Trophoblast cell (in vitro differentiated cells and primary cell): Measurements from ENCODE around the gene ATG14.
A peak's percentile ranks its signal among the peaks of the same experiment; 100 is the strongest.
"Not testable (repeated sequence)": the region's sequence is repeated elsewhere in the genome, so short reads cannot be mapped to it uniquely, and the experiment has no call there.

Experiments
- DNase-seq, 2 donors: peaks; one replicate each; pipeline ENCODE4 v3.0.0-alpha.2; 2016
- H2AFZ ChIP-seq: 2 replicates; pipeline ENCODE4 v1.6.1; 2013; ENCODE audit warnings: low read length, moderate library complexity, mild to moderate bottlenecking; ENCODE audit not compliant: insufficient read depth, poor library complexity
- H2AK5ac ChIP-seq: 2 replicates; pipeline ENCODE4 v1.6.1; 2013; ENCODE audit warnings: mild to moderate bottlenecking, low read length
- H2BK120ac ChIP-seq: 2 replicates; pipeline ENCODE4 v1.6.1; 2013; ENCODE audit warnings: low read length, mild to moderate bottlenecking, moderate library complexity; ENCODE audit not compliant: insufficient read depth, poor library complexity
- H2BK12ac ChIP-seq: 2 replicates; pipeline ENCODE4 v1.6.1; 2013; ENCODE audit warnings: mild to moderate bottlenecking, low read length, moderate library complexity
- H2BK5ac ChIP-seq: 2 replicates; pipeline ENCODE4 v1.6.1; 2013; ENCODE audit warnings: low read length, low read depth, moderate library complexity, mild to moderate bottlenecking; ENCODE audit not compliant: poor library complexity
- H3K14ac ChIP-seq: 2 replicates; pipeline ENCODE4 v1.6.1; 2013; ENCODE audit warnings: mild to moderate bottlenecking, low read length
- H3K18ac ChIP-seq: 2 replicates; pipeline ENCODE4 v1.6.1; 2013; ENCODE audit warnings: mild to moderate bottlenecking, low read length
- H3K23ac ChIP-seq: 2 replicates; pipeline ENCODE4 v1.6.1; 2013; ENCODE audit warnings: low read length
- H3K27ac ChIP-seq: 2 replicates; pipeline ENCODE4 v1.5.1; 2013; ENCODE audit warnings: low read depth, mild to moderate bottlenecking, inconsistent platforms, low read length, moderate library complexity
- H3K27me3 ChIP-seq: 2 replicates; pipeline ENCODE4 v1.6.1; 2013; ENCODE audit warnings: inconsistent platforms, mild to moderate bottlenecking, low read length, moderate library complexity; ENCODE audit not compliant: insufficient read depth
- H3K36me3 ChIP-seq, 2 experiments: 1 replicate in 1 of 2; 2 replicates in 1 of 2; pipeline ENCODE4 v1.6.1; 2013; ENCODE audit warnings: low read length in 2 of 2, mild to moderate bottlenecking in 2 of 2, moderate library complexity in 1 of 2; ENCODE audit not compliant: insufficient read depth in 2 of 2, control insufficient read depth in 1 of 2
- H3K4ac ChIP-seq: 2 replicates; pipeline ENCODE4 v1.6.1; 2013; ENCODE audit warnings: low read depth, mild to moderate bottlenecking, low read length, moderate library complexity
- H3K4me1 ChIP-seq, 2 experiments: 1 replicate in 1 of 2; 2 replicates in 1 of 2; pipeline ENCODE4 v1.6.1; 2013; ENCODE audit warnings: low read length in 2 of 2, mild to moderate bottlenecking in 2 of 2, moderate library complexity in 1 of 2; ENCODE audit not compliant: insufficient read depth in 2 of 2, control insufficient read depth in 1 of 2
- H3K4me2 ChIP-seq: 2 replicates; pipeline ENCODE4 v1.6.1; 2013; ENCODE audit warnings: inconsistent platforms, mild to moderate bottlenecking, low read length, moderate library complexity
- H3K4me3 ChIP-seq: 2 replicates; pipeline ENCODE4 v1.5.1; 2013; ENCODE audit warnings: mild to moderate bottlenecking, low read depth, low read length, inconsistent platforms
- H3K79me1 ChIP-seq: one replicate; pipeline ENCODE4 v1.6.1; 2013; ENCODE audit warnings: low read length
- H3K79me2 ChIP-seq: 2 replicates; pipeline ENCODE4 v1.6.1; 2013; ENCODE audit warnings: low read length, mild to moderate bottlenecking; ENCODE audit not compliant: control insufficient read depth, insufficient read depth, poor library complexity
- H3K9ac ChIP-seq: 2 replicates; pipeline ENCODE4 v1.6.1; 2013; ENCODE audit warnings: mild to moderate bottlenecking, low read length
- H3K9me3 ChIP-seq: 2 replicates; pipeline ENCODE4 v1.6.1; 2013; ENCODE audit warnings: low read depth, mild to moderate bottlenecking, control low read depth, inconsistent platforms, low read length; ENCODE audit not compliant: insufficient read depth
- H4K12ac ChIP-seq: 2 replicates; pipeline ENCODE4 v1.6.1; 2013; ENCODE audit warnings: low read depth, mild to moderate bottlenecking, low read length, moderate library complexity
- H4K8ac ChIP-seq: 2 replicates; pipeline ENCODE4 v1.6.1; 2013; ENCODE audit warnings: low read depth, mild to moderate bottlenecking, low read length, moderate library complexity
- H4K91ac ChIP-seq: one replicate; pipeline ENCODE4 v1.6.1; 2013; ENCODE audit warnings: low read depth, mild to moderate bottlenecking, low read length, moderate library complexity
- WGBS: extraction: QIAGEN DNeasy Blood & Tissue Kit; methylation state at CpG from one replicate; pipeline ENCODE4 v1.1.7; 2013; ENCODE audit warnings: missing lambda C conversion rate; ENCODE audit not compliant: insufficient read length, insufficient coverage; ENCODE audit errors: extremely low coverage; 5-methylcytosine and 5-hydroxymethylcytosine counted together

ATG14 gene

DNA sequence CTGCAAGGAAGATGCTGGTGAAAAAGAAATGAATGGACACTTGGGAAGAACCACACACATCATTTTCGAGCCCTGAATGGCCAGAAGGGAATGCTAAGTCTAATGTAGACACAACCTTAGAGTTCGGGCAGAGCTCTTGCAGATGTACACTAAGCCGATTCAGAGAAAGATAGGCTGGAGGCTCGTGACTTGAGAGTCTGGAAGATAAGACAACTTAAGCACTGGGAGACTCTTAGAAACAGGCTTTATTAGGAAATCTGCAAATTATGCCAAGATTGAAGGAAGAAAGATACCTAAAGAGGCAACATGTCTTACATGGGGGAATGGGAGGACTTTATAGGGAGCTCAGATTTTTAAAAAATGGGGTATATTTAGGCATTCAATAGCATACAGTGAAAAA is 15.3 kb upstream of the ATG14 start:
- no CpG with 5 or more reads among the region's 4 CpGs for WGBS

DNA sequence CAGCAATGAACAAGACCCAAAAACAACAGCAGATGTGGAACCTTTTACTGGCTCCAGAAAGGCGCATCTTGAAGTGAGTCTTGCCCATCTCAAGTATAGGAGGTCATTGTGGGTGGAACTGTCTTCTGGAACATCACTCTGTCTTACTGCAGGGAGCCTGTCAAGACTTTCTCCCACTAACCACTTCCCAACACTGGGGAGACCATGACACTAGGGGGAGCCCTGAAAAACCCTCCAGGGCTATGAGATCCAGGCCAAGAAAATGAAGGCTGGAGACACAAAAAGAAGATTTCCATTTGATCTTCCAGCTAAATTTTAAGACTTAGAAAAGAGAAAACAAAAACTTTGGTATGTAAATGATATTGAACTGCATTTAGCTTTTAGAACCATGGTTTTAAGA is 13.5 kb upstream of the ATG14 start:
- WGBS: no CpG with 5 or more reads among the region's 1 CpG
- Histone ChIP-seq H3K9me3 (no peaks in the 10 kb centered on the region), H2BK120ac (no peak overlapping the region), H3K4me1 (peaks cover 0 to 4% of the 10 kb centered on the region in 2 experiments), H2BK5ac (no peak overlapping the region), H3K36me3 (no peaks in the 10 kb centered on the region), H3K27me3 (no peaks in the 10 kb centered on the region), H4K8ac (no peak overlapping the region), H4K91ac (no peak overlapping the region), H3K9ac (no peak overlapping the region), H3K14ac (no peak overlapping the region), H3K79me2 (no peaks in the 10 kb centered on the region), H2BK12ac (no peak overlapping the region), H4K12ac (no peak overlapping the region), H3K18ac (no peak overlapping the region), H2AK5ac (no peak overlapping the region), H3K79me1 (no peaks in the 10 kb centered on the region), H3K4me3 (no peak overlapping the region), H3K27ac (no peak overlapping the region), H3K23ac (no peak overlapping the region), H3K4me2 (no peak overlapping the region), H2AFZ (no peak overlapping the region), H3K4ac (no peak overlapping the region)
- DNase-seq: no peak

More for the DNA sequence above, 15.3 kb upstream of the ATG14 start:
- no peak overlapping the region for H2AFZ ChIP-seq
- no peak overlapping the region for H2BK12ac ChIP-seq
- no peak overlapping the region for H3K9ac ChIP-seq
- H3K79me2 ChIP-seq: no peaks in the 10 kb centered on the region
- no peaks in the 10 kb centered on the region for H3K27me3 ChIP-seq
- no peak overlapping the region for H3K23ac ChIP-seq
- no peaks in the 10 kb centered on the region for H3K36me3 ChIP-seq
- no peak overlapping the region for H2AK5ac ChIP-seq
- no peak overlapping the region for H4K8ac ChIP-seq
- no peak overlapping the region for H3K4me2 ChIP-seq
- H3K79me1 ChIP-seq: no peaks in the 10 kb centered on the region
- H4K12ac ChIP-seq: no peak overlapping the region
- H4K91ac ChIP-seq: no peak overlapping the region
- H3K4me1 ChIP-seq: peaks cover 0 to 4% of the 10 kb centered on the region in 2 experiments
- H3K4ac ChIP-seq: no peak overlapping the region
- no peak overlapping the region for H2BK120ac ChIP-seq
- no peaks in the 10 kb centered on the region for H3K9me3 ChIP-seq
- peak; percentile 56 to 75 for DNase-seq
- no peak overlapping the region for H3K27ac ChIP-seq
- no peak overlapping the region for H2BK5ac ChIP-seq
- H3K14ac ChIP-seq: no peak overlapping the region
- H3K18ac ChIP-seq: no peak overlapping the region
- H3K4me3 ChIP-seq: no peak overlapping the region

DNA sequence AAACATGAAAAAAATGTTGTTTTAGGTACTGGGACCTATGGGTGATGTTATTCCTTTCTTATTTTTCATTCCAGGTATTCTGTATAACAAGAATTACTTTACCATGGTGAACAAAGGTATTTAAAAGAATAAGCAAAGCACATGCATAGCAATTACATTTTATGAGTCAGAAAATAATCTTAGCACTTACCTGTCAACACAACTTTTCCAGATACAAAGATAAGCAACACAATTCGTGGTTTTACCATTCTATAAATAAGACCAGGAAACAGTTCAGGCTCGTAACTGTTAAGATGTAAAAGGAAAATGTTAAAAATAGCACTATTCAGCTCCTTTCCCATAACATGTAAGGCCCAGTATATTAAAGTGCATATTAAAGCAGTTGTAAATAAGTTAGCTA is 12.3 kb upstream of the ATG14 start:
- Histone ChIP-seq H3K79me1 (no peaks in the 10 kb centered on the region), H3K36me3 (no peaks in the 10 kb centered on the region), H3K4ac (no peak overlapping the region), H3K23ac (no peak overlapping the region), H2BK5ac (no peak overlapping the region), H4K12ac (no peak overlapping the region), H2AK5ac (no peak overlapping the region), H2BK12ac (no peak overlapping the region), H4K8ac (no peak overlapping the region), H3K14ac (no peak overlapping the region), H3K9me3 (no peaks in the 10 kb centered on the region), H3K4me1 (peaks cover 0 to 4% of the 10 kb centered on the region in 2 experiments), H3K27me3 (no peaks in the 10 kb centered on the region), H2BK120ac (no peak overlapping the region), H3K79me2 (no peaks in the 10 kb centered on the region), H2AFZ (no peak overlapping the region), H3K4me3 (no peak overlapping the region), H3K18ac (no peak overlapping the region), H3K4me2 (no peak overlapping the region), H3K9ac (no peak overlapping the region), H3K27ac (no peak overlapping the region), H4K91ac (no peak overlapping the region)
- no peak for DNase-seq
- WGBS: no CpG with 5 or more reads among the region's 2 CpGs

DNA sequence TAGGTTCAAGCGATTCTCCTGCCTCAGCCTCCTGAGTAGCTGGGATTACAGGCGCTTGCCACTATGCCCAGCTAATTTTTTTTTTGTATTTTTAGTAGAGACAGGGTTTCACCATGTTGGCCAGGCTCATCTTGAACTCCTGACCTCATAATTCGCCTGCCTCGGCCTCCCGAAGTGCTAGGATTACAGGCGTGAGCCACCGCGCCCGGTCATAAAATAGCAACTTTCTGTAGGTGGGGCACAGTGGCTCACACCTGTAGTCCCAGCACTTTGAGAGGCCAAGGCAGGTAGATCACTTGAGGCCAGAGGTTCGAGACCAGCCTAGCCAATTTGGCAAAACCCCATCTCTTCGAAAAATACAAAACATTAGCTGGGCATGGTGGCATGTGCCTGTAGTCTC is 10.7 kb upstream of the ATG14 start:
- not testable (repeated sequence) for H3K36me3 ChIP-seq, H3K23ac ChIP-seq, H2AFZ ChIP-seq, DNase-seq, H3K79me2 ChIP-seq, H3K4ac ChIP-seq, H4K8ac ChIP-seq, H3K18ac ChIP-seq, H4K91ac ChIP-seq, H2AK5ac ChIP-seq, H3K4me2 ChIP-seq, H3K27me3 ChIP-seq, H3K14ac ChIP-seq, H3K27ac ChIP-seq, H2BK5ac ChIP-seq, H4K12ac ChIP-seq, H3K4me1 ChIP-seq, H3K9ac ChIP-seq, H2BK12ac ChIP-seq, H3K79me1 ChIP-seq, H3K4me3 ChIP-seq, H3K9me3 ChIP-seq, H2BK120ac ChIP-seq
- WGBS: no CpG with 5 or more reads among the region's 11 CpGs
